ENCODE measurements around the gene ABTB2. TPM values are rescaled to one million over a fixed set of nuclear protein-coding genes. Genes with fewer than 3 reads are reported as not detected.

ABTB2 gene
- total RNA-seq, 2 donors from 2014 or later: 2.1 to 4.3 TPM

GRCh38 chr11:34179026-34179675 lies 178.7 kb downstream of the ABTB2 start:
- WGBS, 2 donors: 81 to 88% methylated on average over 5 to 9 of the region's 9 CpGs
- DNase-seq (no peak), ATAC-seq (no peak)
- intact Hi-C loops (cut with DNase I): loop anchor here (10.0 kb wide), 1 partner anchor 316 kb away; no protein-coding TSS in a partner anchor
- Histone ChIP-seq H3K9me3 (no peaks in the 10 kb centered on the region), H3K4me3 (no peak overlapping the region), H3K4me1 (peaks cover 8% of the 10 kb centered on the region), H3K27me3 (no peaks in the 10 kb centered on the region), H3K27ac (no peak overlapping the region), H3K36me3 (replicated peaks in 1 of 2; ENCODE audit: insufficient read depth in 1 of 2, low read depth in 2 of 2) (no peaks in the 10 kb centered on the region)
- TF ChIP-seq CTCF (IDR thresholded peaks at IDR 0.05) (no peak), POLR2A (IDR thresholded peaks at IDR 0.05) (no peak)

- no peak overlapping the region for H3K4me3 ChIP-seq
- H3K4me1 ChIP-seq: peaks cover 14% of the 10 kb centered on the region
- H3K27me3 ChIP-seq: no peaks in the 10 kb centered on the region
- DNase-seq: no peak
- TF ChIP-seq POLR2A (IDR thresholded peaks at IDR 0.05) (no peak), CTCF (IDR thresholded peaks at IDR 0.05) (no peak)
- no peak for ATAC-seq
- intact Hi-C loops (cut with DNase I): loop anchor here (10.0 kb wide), 1 partner anchor 316 kb away; no protein-coding TSS in a partner anchor
- no peaks in the 10 kb centered on the region for H3K9me3 ChIP-seq
- H3K36me3 ChIP-seq (replicated peaks in 1 of 2; ENCODE audit: insufficient read depth in 1 of 2, low read depth in 2 of 2): no peaks in the 10 kb centered on the region
- H3K27ac ChIP-seq: no peak overlapping the region
- WGBS, 2 donors: 90 to 94% methylated on average over 10 of the region's 10 CpGs
These were observed 179.5 kb downstream of the ABTB2 start for GRCh38 chr11:34178209-34178821.

GRCh38 chr11:34176751-34177209 lies 181.0 kb downstream of the ABTB2 start:
- no peaks in the 10 kb centered on the region for H3K27me3 ChIP-seq
- ATAC-seq: no peak
- H3K4me1 ChIP-seq: peaks cover 14% of the 10 kb centered on the region
- TF ChIP-seq POLR2A (IDR thresholded peaks at IDR 0.05) (no peak), CTCF (IDR thresholded peaks at IDR 0.05) (no peak)
- no peaks in the 10 kb centered on the region for H3K9me3 ChIP-seq
- no peak overlapping the region for H3K4me3 ChIP-seq
- 14% methylated on average over 2 of the region's 2 CpGs for WGBS, 2 donors
- intact Hi-C loops (cut with DNase I): loop anchor here (10.0 kb wide), 1 partner anchor 318 kb away; no protein-coding TSS in a partner anchor
- no peak for DNase-seq
- no peak overlapping the region for H3K27ac ChIP-seq
- no peaks in the 10 kb centered on the region for H3K36me3 ChIP-seq (replicated peaks in 1 of 2; ENCODE audit: insufficient read depth in 1 of 2, low read depth in 2 of 2)

GRCh38 chr11:34175284-34176019 lies 182.4 kb downstream of the ABTB2 start:
- intact Hi-C loops (cut with DNase I): loop anchor here (10.0 kb wide), 1 partner anchor 319 kb away; no protein-coding TSS in a partner anchor
- no peaks in the 10 kb centered on the region for H3K9me3 ChIP-seq
- no peak for DNase-seq
- 85 to 92% methylated on average over 7 of the region's 7 CpGs for WGBS, 2 donors
- no peak overlapping the region for H3K4me3 ChIP-seq
- no peak for ATAC-seq
- TF ChIP-seq CTCF (IDR thresholded peaks at IDR 0.05) (no peak), POLR2A (IDR thresholded peaks at IDR 0.05) (no peak)
- no peak overlapping the region for H3K27ac ChIP-seq
- peaks cover 14% of the 10 kb centered on the region for H3K4me1 ChIP-seq
- no peaks in the 10 kb centered on the region for H3K27me3 ChIP-seq
- H3K36me3 ChIP-seq (replicated peaks in 1 of 2; ENCODE audit: insufficient read depth in 1 of 2, low read depth in 2 of 2): no peaks in the 10 kb centered on the region

Data from body of pancreas (tissue), 4 donors.